Glutamatergic neuron (in vitro differentiated cells): ENCODE results near the gene BMI1. TPM values are rescaled to one million over a fixed set of nuclear protein-coding genes. Genes with fewer than 3 reads are reported as not detected.

Experiments
- DNase-seq: peaks from one replicate; pipeline ENCODE4 v3.0.0; 2022
- H3K27ac Mint-ChIP-seq: one replicate; pipeline ENCODE4 v1.8.0; 2020; ENCODE audit warnings: mild to moderate bottlenecking, mixed read lengths, inconsistent platforms; ENCODE audit not compliant: unreplicated experiment
- H3K27me3 Mint-ChIP-seq: one replicate; pipeline ENCODE4 v1.8.0; 2020; ENCODE audit warnings: mild to moderate bottlenecking, moderate library complexity, mixed read lengths, inconsistent platforms; ENCODE audit not compliant: unreplicated experiment
- H3K36me3 Mint-ChIP-seq: one replicate; pipeline ENCODE4 v1.8.0; 2020; ENCODE audit warnings: mild to moderate bottlenecking, mixed read lengths, inconsistent platforms; ENCODE audit not compliant: unreplicated experiment
- H3K4me1 Mint-ChIP-seq: one replicate; pipeline ENCODE4 v1.8.0; 2020; ENCODE audit warnings: mild to moderate bottlenecking, low read depth, mixed read lengths, inconsistent platforms; ENCODE audit not compliant: unreplicated experiment
- H3K4me3 Mint-ChIP-seq: one replicate; pipeline ENCODE4 v1.8.0; 2020; ENCODE audit warnings: mild to moderate bottlenecking, mixed read lengths, inconsistent platforms; ENCODE audit not compliant: unreplicated experiment
- H3K9me3 Mint-ChIP-seq: one replicate; pipeline ENCODE4 v1.8.0; 2020; ENCODE audit warnings: mild to moderate bottlenecking, moderate library complexity, mixed read lengths, inconsistent platforms; ENCODE audit not compliant: unreplicated experiment
- total RNA-seq: library from RNA; stranded (reverse); fragmentation: NEBNext Ultra II Directional; extraction: Animal tissue kit (Norgen Biotek cat#: 25700); gene quantifications from one replicate; pipeline ENCODE4 v1.2.1, GENCODE V29; 2021; ENCODE audit not compliant: unreplicated experiment
- TF ChIP-seq, protein P1 (sequence below): fragments of 200-600 bp; sonication (generic); IDR thresholded peaks from one replicate; pipeline ENCODE4 v1.5.0; 2021; ENCODE audit not compliant: partially characterized antibody, unreplicated experiment

The BMI1 gene
- total RNA-seq, 1 donor from 2014 or later = 23.3 TPM

DNA sequence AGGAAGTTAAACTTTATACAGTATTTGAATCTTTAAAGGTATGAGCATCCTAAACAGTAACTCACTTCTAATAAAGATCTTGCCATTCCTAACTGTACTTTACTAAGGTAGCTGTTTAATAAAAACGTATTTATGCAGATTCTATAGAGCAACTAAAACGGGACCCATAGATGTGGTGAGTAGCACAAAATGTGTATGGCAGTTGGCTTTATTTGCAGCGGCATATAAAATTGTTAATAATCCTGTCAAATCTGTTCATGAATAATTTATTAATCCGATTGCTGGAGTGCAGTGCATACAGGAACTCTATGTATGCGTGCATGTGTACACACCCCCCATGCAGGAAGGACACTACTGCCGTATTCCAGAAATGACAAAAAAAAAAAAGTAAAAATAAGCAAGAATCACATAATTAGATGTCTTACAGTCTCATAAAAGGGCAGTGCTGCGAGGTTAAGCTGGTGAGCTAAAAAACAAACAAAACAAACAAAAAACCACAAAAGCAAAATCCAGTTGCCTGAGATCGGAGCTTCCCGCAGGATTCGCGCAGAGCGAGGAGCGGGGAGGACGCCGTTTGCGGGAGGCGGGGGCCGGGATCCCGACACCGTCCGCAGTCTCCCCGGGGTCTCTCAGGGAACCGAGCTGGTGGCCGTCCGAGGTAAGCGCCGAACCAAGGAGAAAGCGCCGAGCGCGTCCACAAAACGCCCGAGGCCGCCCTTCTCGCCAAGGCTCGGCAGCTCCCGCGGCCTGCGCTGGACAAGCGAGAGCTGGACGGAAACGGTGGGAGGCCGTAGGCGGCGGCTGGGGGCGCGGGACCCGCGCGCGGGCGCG lies 5.2 kb upstream of the BMI1 start:
- Mint-ChIP-seq H3K4me3 (peak overlapping the region; percentile 98), H3K27me3 (peaks cover 18% of the 10 kb centered on the region), H3K9me3 (peaks cover 14% of the 10 kb centered on the region), H3K27ac (peak overlapping the region; percentile 85), H3K36me3 (peaks cover 4% of the 10 kb centered on the region), H3K4me1 (peaks cover 4% of the 10 kb centered on the region)
- TF ChIP-seq, protein P1, sequence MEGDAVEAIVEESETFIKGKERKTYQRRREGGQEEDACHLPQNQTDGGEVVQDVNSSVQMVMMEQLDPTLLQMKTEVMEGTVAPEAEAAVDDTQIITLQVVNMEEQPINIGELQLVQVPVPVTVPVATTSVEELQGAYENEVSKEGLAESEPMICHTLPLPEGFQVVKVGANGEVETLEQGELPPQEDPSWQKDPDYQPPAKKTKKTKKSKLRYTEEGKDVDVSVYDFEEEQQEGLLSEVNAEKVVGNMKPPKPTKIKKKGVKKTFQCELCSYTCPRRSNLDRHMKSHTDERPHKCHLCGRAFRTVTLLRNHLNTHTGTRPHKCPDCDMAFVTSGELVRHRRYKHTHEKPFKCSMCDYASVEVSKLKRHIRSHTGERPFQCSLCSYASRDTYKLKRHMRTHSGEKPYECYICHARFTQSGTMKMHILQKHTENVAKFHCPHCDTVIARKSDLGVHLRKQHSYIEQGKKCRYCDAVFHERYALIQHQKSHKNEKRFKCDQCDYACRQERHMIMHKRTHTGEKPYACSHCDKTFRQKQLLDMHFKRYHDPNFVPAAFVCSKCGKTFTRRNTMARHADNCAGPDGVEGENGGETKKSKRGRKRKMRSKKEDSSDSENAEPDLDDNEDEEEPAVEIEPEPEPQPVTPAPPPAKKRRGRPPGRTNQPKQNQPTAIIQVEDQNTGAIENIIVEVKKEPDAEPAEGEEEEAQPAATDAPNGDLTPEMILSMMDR = no peak
- no peak for DNase-seq

DNA sequence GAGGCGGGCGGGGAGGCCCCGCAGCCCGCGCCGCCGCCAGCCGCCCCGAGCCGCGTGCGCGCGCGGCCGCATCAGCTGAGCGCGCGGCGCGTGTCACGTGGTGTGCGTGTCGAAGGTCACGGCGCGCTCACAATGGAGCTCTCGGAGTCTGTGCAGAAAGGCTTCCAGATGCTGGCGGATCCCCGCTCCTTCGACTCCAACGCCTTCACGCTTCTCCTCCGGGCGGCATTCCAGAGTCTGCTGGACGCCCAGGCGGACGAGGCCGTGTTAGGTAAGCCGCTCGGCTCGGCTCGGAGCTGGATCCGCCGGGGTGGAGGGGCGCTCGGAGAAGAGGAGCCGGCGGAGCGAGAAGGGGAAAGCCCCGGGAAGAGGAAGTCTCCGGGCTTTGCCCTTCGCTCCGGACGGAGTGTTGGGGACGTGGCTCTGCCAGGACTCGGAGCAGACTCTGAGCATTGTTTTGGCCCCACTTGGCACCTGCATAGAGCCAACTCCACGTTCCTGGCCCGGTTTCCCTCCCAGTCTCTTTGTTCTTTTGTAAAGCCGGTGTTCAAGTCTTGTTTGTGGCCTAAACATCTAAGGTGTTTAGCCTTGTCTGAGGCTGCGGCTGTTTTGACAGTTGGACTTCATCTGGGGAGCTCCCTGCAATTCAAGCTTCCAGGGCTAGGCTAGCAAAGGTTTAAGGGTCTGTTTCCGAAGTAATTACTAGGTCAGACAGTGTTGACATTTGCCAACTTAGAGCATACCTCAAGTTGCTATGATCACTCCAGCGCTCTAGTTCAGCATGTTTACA lies 4.4 kb upstream of the BMI1 start, which contains the start of gene COMMD3:
Gene COMMD3, plus strand, starts transcription at position 103 of the 790 bp plus-strand sequence. Its CDS starts 30 bp downstream, at position 133.
- peaks cover 4% of the 10 kb centered on the region for H3K36me3 Mint-ChIP-seq
- H3K27me3 Mint-ChIP-seq = peaks cover 18% of the 10 kb centered on the region
- H3K4me1 Mint-ChIP-seq = peaks cover 4% of the 10 kb centered on the region
- peak within 1 kb of the TSS; percentile 98 for H3K4me3 Mint-ChIP-seq
- H3K9me3 Mint-ChIP-seq = peaks cover 14% of the 10 kb centered on the region
- DNase-seq = peak; percentile 83
- TF ChIP-seq, protein P1 = no peak
- peak within 1 kb of the TSS; percentile 88 for H3K27ac Mint-ChIP-seq

DNA sequence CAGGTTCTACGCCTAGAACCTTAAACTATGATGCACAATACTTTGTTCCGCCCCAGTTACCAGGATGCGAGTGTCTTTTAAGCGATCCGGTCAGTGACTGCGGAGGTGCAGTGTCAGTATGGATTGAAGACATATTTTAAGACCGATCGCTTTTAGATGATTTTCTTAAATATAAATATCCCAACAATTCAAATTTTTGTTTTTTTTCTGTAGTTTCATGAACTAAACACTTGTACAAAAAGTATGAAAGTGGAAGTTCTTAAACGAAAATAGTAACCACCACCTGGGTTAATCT lies 3.9 kb upstream of the BMI1 start:
- H3K27ac Mint-ChIP-seq = peak overlapping the region; percentile 88
- H3K4me1 Mint-ChIP-seq = peaks cover 4% of the 10 kb centered on the region
- peaks cover 19% of the 10 kb centered on the region for H3K27me3 Mint-ChIP-seq
- TF ChIP-seq, protein P1 = no peak
- no peak for DNase-seq
- H3K36me3 Mint-ChIP-seq = peaks cover 4% of the 10 kb centered on the region
- peaks cover 14% of the 10 kb centered on the region for H3K9me3 Mint-ChIP-seq
- peak overlapping the region; percentile 95 for H3K4me3 Mint-ChIP-seq

DNA sequence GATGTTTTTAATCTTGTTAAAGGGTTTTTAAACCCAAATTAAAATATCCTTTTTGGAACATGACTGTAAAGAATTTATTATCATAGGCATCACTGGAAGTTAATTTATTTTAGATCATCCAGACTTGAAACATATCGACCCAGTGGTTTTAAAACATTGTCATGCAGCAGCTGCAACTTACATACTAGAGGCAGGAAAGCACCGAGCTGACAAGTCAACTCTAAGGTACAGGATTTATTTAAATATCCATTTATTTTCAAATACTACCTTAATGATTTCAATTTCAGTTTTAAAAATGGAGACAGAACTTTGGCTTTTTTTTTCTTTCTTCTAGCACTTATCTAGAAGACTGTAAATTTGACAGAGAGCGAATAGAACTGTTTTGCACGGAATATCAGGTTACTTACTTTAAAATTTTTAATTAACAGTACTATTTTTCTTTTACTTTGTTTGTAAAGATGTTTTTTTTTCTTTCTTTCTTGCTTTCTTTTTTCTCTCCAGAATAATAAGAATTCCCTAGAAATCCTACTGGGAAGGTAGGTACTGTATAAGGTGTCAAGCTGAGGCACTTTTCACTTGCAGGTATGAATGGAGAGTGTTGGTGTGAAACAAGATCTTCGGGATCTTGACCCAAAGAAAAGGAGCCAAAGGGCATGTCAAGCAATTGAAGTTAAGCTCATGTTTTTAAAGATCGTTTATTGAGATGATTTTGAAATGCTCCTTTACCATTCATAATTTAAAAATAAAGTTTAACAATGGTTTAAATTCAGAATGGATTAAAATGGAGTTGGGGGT lies 2.9 kb upstream of the BMI1 start:
- H3K27ac Mint-ChIP-seq = no peak overlapping the region
- TF ChIP-seq, protein P1 = no peak
- peaks cover 10% of the 10 kb centered on the region for H3K4me1 Mint-ChIP-seq
- H3K27me3 Mint-ChIP-seq = peaks cover 28% of the 10 kb centered on the region
- H3K36me3 Mint-ChIP-seq = peaks cover 4% of the 10 kb centered on the region
- DNase-seq = no peak
- H3K9me3 Mint-ChIP-seq = peaks cover 20% of the 10 kb centered on the region
- H3K4me3 Mint-ChIP-seq = peak overlapping the region; percentile 55
